CD4-positive, alpha-beta memory T cell (primary cell): ENCODE data around the gene FHOD3. TPM values are rescaled to one million over a fixed set of nuclear protein-coding genes. Genes with fewer than 3 reads are reported as not detected.

ENCODE experiments used
- CTCF ChIA-PET: fragments of 350-600 bp; sonication (Branson Sonifier 250); formaldehyde crosslinking; loops from one replicate; lab custom pipeline; 2021; ENCODE audit warnings: inconsistent platforms; ENCODE audit not compliant: partially characterized antibody; lab: Charles Lee
- POLR2A ChIA-PET: fragments of 350-600 bp; sonication (Branson Sonifier 250); formaldehyde crosslinking; loops from one replicate; lab custom pipeline; 2021; ENCODE audit not compliant: partially characterized antibody; lab: Charles Lee
- DNase-seq, 5 donors: peaks; one replicate each; pipeline versions ENCODE4 v3.0.0 to v3.0.0-alpha.2; 2020 to 2022; ENCODE audit warnings: mixed read lengths in 1 of 5
- H3K27ac ChIP-seq: one replicate; pipeline ENCODE4 v1.7.0; 2013; ENCODE audit warnings: low read depth, low read length
- H3K27me3 ChIP-seq: 2 replicates; pipeline ENCODE4 v1.7.0; 2013; ENCODE audit warnings: mild to moderate bottlenecking, low read length, moderate library complexity; ENCODE audit not compliant: insufficient read depth
- H3K36me3 ChIP-seq: 2 replicates; pipeline ENCODE4 v1.7.0; 2013; ENCODE audit warnings: mild to moderate bottlenecking, low read length, moderate library complexity; ENCODE audit not compliant: insufficient read depth
- H3K4me1 ChIP-seq: 2 replicates; pipeline ENCODE4 v1.7.0; 2013; ENCODE audit warnings: mild to moderate bottlenecking, low read length, moderate library complexity; ENCODE audit not compliant: insufficient read depth
- H3K4me3 ChIP-seq, 2 donors: one replicate each; pipeline ENCODE4 v1.7.0; 2013; ENCODE audit warnings: low read length in 2 of 2, mild to moderate bottlenecking in 1 of 2
- H3K9me3 ChIP-seq, 2 donors: one replicate each; pipeline ENCODE4 v1.7.0; 2013; ENCODE audit warnings: low read length in 2 of 2, control low read depth in 1 of 2; ENCODE audit not compliant: control insufficient read depth in 1 of 2
- H3K27ac Mint-ChIP-seq, 7 donors: one replicate each; pipeline ENCODE4 v1.8.0; 2020 to 2021; ENCODE audit warnings: mixed read lengths in 7 of 7, mild to moderate bottlenecking in 6 of 7, inconsistent platforms in 3 of 7, moderate library complexity in 3 of 7
- H3K27me3 Mint-ChIP-seq, 2 donors: one replicate each; pipeline ENCODE4 v1.8.0; 2020 to 2021; ENCODE audit warnings: mixed read lengths in 2 of 2
- H3K36me3 Mint-ChIP-seq, 2 donors: one replicate each; pipeline ENCODE4 v1.8.0; 2020 to 2021; ENCODE audit warnings: mixed read lengths in 2 of 2, inconsistent platforms in 1 of 2, mild to moderate bottlenecking in 1 of 2
- H3K4me1 Mint-ChIP-seq, 4 donors: one replicate each; pipeline ENCODE4 v1.8.0; 2020 to 2021; ENCODE audit warnings: mixed read lengths in 4 of 4, mild to moderate bottlenecking in 1 of 4
- H3K4me3 Mint-ChIP-seq, 8 donors: one replicate each; pipeline ENCODE4 v1.8.0; 2020 to 2021; ENCODE audit warnings: mixed read lengths in 8 of 8, mild to moderate bottlenecking in 7 of 8, moderate library complexity in 6 of 8, inconsistent platforms in 3 of 8
- H3K9me3 Mint-ChIP-seq, 8 donors: one replicate each; pipeline ENCODE4 v1.8.0; 2020 to 2021; ENCODE audit warnings: mixed read lengths in 8 of 8, mild to moderate bottlenecking in 5 of 8, inconsistent platforms in 3 of 8, moderate library complexity in 1 of 8
- intact Hi-C: fragments of 100-400 bp; cut with micrococcal nuclease; formaldehyde crosslinking; loops from one replicate; pipeline ENCODE4 v1.15.1; 2023
- polyA plus RNA-seq, 2 donors: library from polyadenylated mRNA; unstranded; fragments of 300-500 nt; fragmentation: Illumina TruSeq; gene quantifications; one replicate each; pipeline ENCODE4 v1.2.3, GENCODE V29; 2021
- total RNA-seq, 2 experiments: library from RNA; stranded (reverse); gene quantifications; one replicate each; pipeline ENCODE4 v1.2.3, GENCODE V29; 2021

Gene FHOD3
- total and polyA plus RNA-seq, 4 experiments from 2014 or later, result not detected

GRCh38 chr18:36311026-36311570 lies 13.6 kb downstream of the FHOD3 start:
- Mint-ChIP-seq H3K9me3 (no peaks in the 10 kb centered on the region), H3K4me3 (no peak overlapping the region), H3K36me3 (no peaks in the 10 kb centered on the region), H3K27ac (no peak overlapping the region), H3K27me3 (peaks cover 24 to 40% of the 10 kb centered on the region in 2 donors), H3K4me1 (no peaks in the 10 kb centered on the region)
- Histone ChIP-seq H3K27ac (no peak overlapping the region), H3K36me3 (no peaks in the 10 kb centered on the region), H3K4me1 (no peaks in the 10 kb centered on the region), H3K9me3 (no peaks in the 10 kb centered on the region), H3K4me3 (no peak overlapping the region), H3K27me3 (no peaks in the 10 kb centered on the region)
- CTCF ChIA-PET, result no interaction called here
- POLR2A ChIA-PET, result no interaction called here
- DNase-seq, result no peak
- intact Hi-C loops, result no loop called here

- Mint-ChIP-seq H3K27ac (no peak overlapping the region), H3K27me3 (peaks cover 18 to 32% of the 10 kb centered on the region in 2 donors), H3K36me3 (no peaks in the 10 kb centered on the region), H3K4me1 (no peaks in the 10 kb centered on the region), H3K9me3 (peaks cover 0 to 8% (median under 1%) of the 10 kb centered on the region in 8 donors), H3K4me3 (no peak overlapping the region)
- POLR2A ChIA-PET, result no interaction called here
- H3K27ac ChIP-seq, result no peak overlapping the region
- CTCF ChIA-PET, result no interaction called here
- no peak overlapping the region for H3K4me3 ChIP-seq
- no peaks in the 10 kb centered on the region for H3K36me3 ChIP-seq
- H3K9me3 ChIP-seq, result no peaks in the 10 kb centered on the region
- intact Hi-C loops, result no loop called here
- no peaks in the 10 kb centered on the region for H3K27me3 ChIP-seq
- no peak for DNase-seq
- no peaks in the 10 kb centered on the region for H3K4me1 ChIP-seq
These were observed 15.4 kb downstream of the FHOD3 start for GRCh38 chr18:36312806-36313395.

- intact Hi-C loops, result no loop called here
- Mint-ChIP-seq H3K27ac (no peak overlapping the region), H3K4me3 (peak overlapping the region in 1 of 8 donors; percentile 17), H3K36me3 (no peaks in the 10 kb centered on the region), H3K4me1 (no peaks in the 10 kb centered on the region), H3K27me3 (peaks cover 18 to 32% of the 10 kb centered on the region in 2 donors), H3K9me3 (peaks cover 0 to 19% (median 12%) of the 10 kb centered on the region in 8 donors)
- DNase-seq, result no peak
- POLR2A ChIA-PET, result no interaction called here
- no peaks in the 10 kb centered on the region for H3K27me3 ChIP-seq
- CTCF ChIA-PET, result no interaction called here
- H3K36me3 ChIP-seq, result no peaks in the 10 kb centered on the region
- H3K27ac ChIP-seq, result no peak overlapping the region
- no peak overlapping the region for H3K4me3 ChIP-seq
- no peaks in the 10 kb centered on the region for H3K9me3 ChIP-seq
- no peaks in the 10 kb centered on the region for H3K4me1 ChIP-seq
These were observed 16.6 kb downstream of the FHOD3 start for GRCh38 chr18:36314098-36314497.

GRCh38 chr18:36314754-36315153 lies 17.2 kb downstream of the FHOD3 start:
- DNase-seq, result no peak
- POLR2A ChIA-PET, result no interaction called here
- intact Hi-C loops, result no loop called here
- Histone ChIP-seq H3K27ac (no peak overlapping the region), H3K4me3 (no peak overlapping the region), H3K36me3 (no peaks in the 10 kb centered on the region), H3K4me1 (no peaks in the 10 kb centered on the region), H3K27me3 (no peaks in the 10 kb centered on the region), H3K9me3 (no peaks in the 10 kb centered on the region)
- Mint-ChIP-seq H3K27ac (no peak overlapping the region), H3K4me3 (no peak overlapping the region), H3K9me3 (peaks cover under 1 to 26% (median 15%) of the 10 kb centered on the region in 8 donors), H3K36me3 (no peaks in the 10 kb centered on the region), H3K27me3 (peaks cover 21 to 36% of the 10 kb centered on the region in 2 donors), H3K4me1 (no peaks in the 10 kb centered on the region)
- CTCF ChIA-PET, result no interaction called here

GRCh38 chr18:36315736-36316135 lies 18.2 kb downstream of the FHOD3 start:
- intact Hi-C loops, result no loop called here
- CTCF ChIA-PET, result no interaction called here
- H3K27ac ChIP-seq, result no peak overlapping the region
- no peak overlapping the region for H3K4me3 Mint-ChIP-seq
- no peaks in the 10 kb centered on the region for H3K4me1 Mint-ChIP-seq
- H3K4me3 ChIP-seq, result no peak overlapping the region
- POLR2A ChIA-PET, result no interaction called here
- no peaks in the 10 kb centered on the region for H3K9me3 ChIP-seq
- no peak for DNase-seq
- H3K36me3 ChIP-seq, result no peaks in the 10 kb centered on the region
- H3K9me3 Mint-ChIP-seq, result peaks cover 3 to 27% (median 15%) of the 10 kb centered on the region in 8 donors
- H3K36me3 Mint-ChIP-seq, result no peaks in the 10 kb centered on the region
- no peaks in the 10 kb centered on the region for H3K27me3 ChIP-seq
- no peak overlapping the region for H3K27ac Mint-ChIP-seq
- H3K27me3 Mint-ChIP-seq, result peaks cover 21 to 36% of the 10 kb centered on the region in 2 donors
- no peaks in the 10 kb centered on the region for H3K4me1 ChIP-seq

- H3K4me3 Mint-ChIP-seq, result no peak overlapping the region
- H3K27ac Mint-ChIP-seq, result no peak overlapping the region
- Histone ChIP-seq H3K27me3 (no peaks in the 10 kb centered on the region), H3K27ac (no peak overlapping the region), H3K9me3 (no peaks in the 10 kb centered on the region), H3K4me1 (no peaks in the 10 kb centered on the region), H3K4me3 (no peak overlapping the region), H3K36me3 (no peaks in the 10 kb centered on the region)
- no peaks in the 10 kb centered on the region for H3K4me1 Mint-ChIP-seq
- no peak for DNase-seq
- intact Hi-C loops, result no loop called here
- H3K9me3 Mint-ChIP-seq, result peaks cover 3 to 27% (median 15%) of the 10 kb centered on the region in 8 donors
- ChIA-PET CTCF (no interaction called here), POLR2A (no interaction called here)
- peaks cover 18 to 39% of the 10 kb centered on the region in 2 donors for H3K27me3 Mint-ChIP-seq
- no peaks in the 10 kb centered on the region for H3K36me3 Mint-ChIP-seq
These were observed 18.7 kb downstream of the FHOD3 start for GRCh38 chr18:36316246-36316645.

- no peaks in the 10 kb centered on the region for H3K36me3 Mint-ChIP-seq
- no peaks in the 10 kb centered on the region for H3K4me1 Mint-ChIP-seq
- peaks cover 3 to 27% (median 15%) of the 10 kb centered on the region in 8 donors for H3K9me3 Mint-ChIP-seq
- H3K27ac Mint-ChIP-seq, result no peak overlapping the region
- intact Hi-C loops, result no loop called here
- no peak overlapping the region for H3K4me3 Mint-ChIP-seq
- no peaks in the 10 kb centered on the region for H3K36me3 ChIP-seq
- CTCF ChIA-PET, result no interaction called here
- H3K27me3 ChIP-seq, result no peaks in the 10 kb centered on the region
- H3K4me3 ChIP-seq, result no peak overlapping the region
- no peak overlapping the region for H3K27ac ChIP-seq
- POLR2A ChIA-PET, result no interaction called here
- no peak for DNase-seq
- H3K27me3 Mint-ChIP-seq, result peaks cover 10 to 26% of the 10 kb centered on the region in 2 donors
- H3K9me3 ChIP-seq, result no peaks in the 10 kb centered on the region
- H3K4me1 ChIP-seq, result no peaks in the 10 kb centered on the region
These were observed 24.3 kb downstream of the FHOD3 start for GRCh38 chr18:36321658-36322407.
